HCT116 (cell line): ENCODE data around the gene OR7G2. TPM values are rescaled to one million over a fixed set of nuclear protein-coding genes. Genes with fewer than 3 reads are reported as not detected.

ENCODE experiments used
- ATAC-seq: fragments of 200-7000 bp; cut with Tn5 transposase; 2 replicates; pipeline ENCODE4 v1.9.1; 2020; ENCODE audit warnings: mild to moderate bottlenecking, moderate library complexity
- BruUV-seq: library from RNA; stranded (reverse); fragments of 400-500 nt; replicated peaks from 2 replicates; lab custom pipeline; 2021; lab: Mats Ljungman, UMichigan
- CTCF ChIA-PET: fragments of 300-600 bp; sonication (Branson Sonifier 250); formaldehyde crosslinking; loops from one replicate; lab custom pipeline; 2021; ENCODE audit warnings: antibody characterized with exemption; lab: Charles Lee
- POLR2A ChIA-PET: fragments of 300-600, 350-600 bp; sonication (Branson Sonifier 250); formaldehyde crosslinking; loops from one replicate; lab custom pipeline; 2021; ENCODE audit warnings: antibody characterized with exemption; lab: Charles Lee
- RAD21 ChIA-PET, 2 experiments: fragments of 300-600 bp; sonication (Branson Sonifier 250); formaldehyde crosslinking; loops; one replicate each; lab custom pipeline; 2023; ENCODE audit warnings: low total read pairs in 2 of 2; ENCODE audit not compliant: uncharacterized antibody in 2 of 2, unreplicated experiment in 2 of 2, low non-redundant PET in 1 of 2; lab: Charles Lee
- DNase-seq: peaks from one replicate; pipeline ENCODE4 v3.0.0-alpha.2; 2010; ENCODE audit warnings: low read depth, low spot score
- H2AFZ ChIP-seq: fragments of 200-600 bp; shearing (Covaris generic), sonication (generic); 2 replicates; pipeline ENCODE4 v1.6.1; 2017; ENCODE audit warnings: low read depth, mixed run types, mixed read lengths, antibody characterized with exemption, low read length; ENCODE audit not compliant: poor library complexity, severe bottlenecking
- H3K27ac ChIP-seq: 2 replicates; pipeline ENCODE4 v1.5.1; 2012; ENCODE audit warnings: low read depth, low read length
- H3K27me3 ChIP-seq: fragments of 200-600 bp; sonication (generic); 2 replicates; pipeline ENCODE4 v1.6.1; 2016; ENCODE audit warnings: mixed run types, low read length, mixed read lengths; ENCODE audit not compliant: insufficient read depth
- H3K36me3 ChIP-seq, 2 experiments: fragments of 200-500 bp in 1 of 2; fragments of 200-600 bp in 1 of 2; sonication (Bioruptor generic) in 1 of 2; sonication (generic) in 1 of 2; 2 replicates each; pipeline versions ENCODE4 v1.5.1 to v1.6.1; 2014 to 2016; ENCODE audit warnings: low read length in 2 of 2, inconsistent platforms in 1 of 2, mixed read lengths in 1 of 2, mixed run types in 1 of 2; ENCODE audit not compliant: insufficient read depth in 2 of 2, control insufficient read depth in 1 of 2
- H3K4me1 ChIP-seq, 2 experiments: fragments of 200-600 bp in 1 of 2; sonication (generic) in 1 of 2; 2 replicates each; pipeline versions ENCODE4 v1.5.1 to v1.6.1; 2012 to 2017; ENCODE audit warnings: low read length in 2 of 2, inconsistent platforms in 1 of 2, mild to moderate bottlenecking in 1 of 2, mixed read lengths in 1 of 2, mixed run types in 1 of 2, moderate library complexity in 1 of 2; ENCODE audit not compliant: insufficient read depth in 2 of 2, control insufficient read depth in 1 of 2
- H3K4me2 ChIP-seq: fragments of 200-600 bp; sonication (generic); 2 replicates; pipeline ENCODE4 v1.6.1; 2017; ENCODE audit warnings: mixed run types, low read length, mixed read lengths
- H3K4me3 ChIP-seq, 2 experiments: fragments of 200-600 bp in 1 of 2; sonication (generic) in 1 of 2; replicated peaks in 1 of 2; 2 replicates each; pipeline ENCODE4 v1.5.1; 2011 to 2016; ENCODE audit warnings: low read length in 2 of 2, control low read depth in 1 of 2, low read depth in 1 of 2, mild to moderate bottlenecking in 1 of 2, mixed read lengths in 1 of 2, mixed run types in 1 of 2
- H3K79me2 ChIP-seq: fragments of 200-600 bp; sonication (generic); 2 replicates; pipeline ENCODE4 v1.6.1; 2017; ENCODE audit warnings: mild to moderate bottlenecking, mixed run types, low read length, moderate library complexity, mixed read lengths; ENCODE audit not compliant: insufficient read depth
- H3K9ac ChIP-seq: fragments of 200-600 bp; sonication (generic); 2 replicates; pipeline ENCODE4 v1.6.1; 2016; ENCODE audit warnings: low read length, mixed read lengths
- H3K9me2 ChIP-seq: fragments of 200-600 bp; sonication (generic), shearing (Covaris generic); 2 replicates; pipeline ENCODE4 v1.6.1; 2017; ENCODE audit warnings: mixed run types, mild to moderate bottlenecking, moderate library complexity; ENCODE audit not compliant: insufficient read depth
- H3K9me3 ChIP-seq, 2 experiments: fragments of 200-500 bp in 1 of 2; fragments of 200-600 bp in 1 of 2; sonication (Bioruptor generic) in 1 of 2; sonication (generic) in 1 of 2; 2 replicates each; pipeline ENCODE4 v1.6.1; 2014 to 2017; ENCODE audit warnings: low read length in 2 of 2, mixed read lengths in 2 of 2, inconsistent platforms in 1 of 2, low read depth in 1 of 2, mild to moderate bottlenecking in 1 of 2, mixed run types in 1 of 2, moderate library complexity in 1 of 2; ENCODE audit not compliant: control insufficient read depth in 1 of 2, insufficient read depth in 1 of 2
- H4K20me1 ChIP-seq: fragments of 200-600 bp; sonication (generic), shearing (Covaris generic); 2 replicates; pipeline ENCODE4 v1.6.1; 2017; ENCODE audit warnings: mixed run types, mild to moderate bottlenecking, moderate library complexity; ENCODE audit not compliant: insufficient read depth
- ATF3 ChIP-seq: IDR thresholded peaks from 2 replicates; pipeline ENCODE4 v1.6.1; 2012
- CBX3 ChIP-seq: IDR thresholded peaks from 2 replicates; pipeline ENCODE4 v1.6.1; 2012; ENCODE audit warnings: low read depth
- CTCF ChIP-seq, 3 experiments: fragments of 200-600 bp in 1 of 3; sonication (generic) in 1 of 3; IDR thresholded peaks in 2 of 3; conservative IDR thresholded peaks in 1 of 3; 2 replicates each; pipeline ENCODE4 v1.5.1; 2012 to 2017; ENCODE audit warnings: low read depth in 2 of 3, low read length in 2 of 3, antibody characterized with exemption in 1 of 3, borderline replicate concordance in 1 of 3, control low read depth in 1 of 3, mild to moderate bottlenecking in 1 of 3, mixed read lengths in 1 of 3, mixed run types in 1 of 3, moderate library complexity in 1 of 3; ENCODE audit not compliant: insufficient read depth in 1 of 3
- ELF1 ChIP-seq: IDR thresholded peaks from 2 replicates; pipeline ENCODE4 v1.6.1; 2012; ENCODE audit warnings: low read depth, borderline replicate concordance
- EZH2phosphoT487 ChIP-seq: fragments of 200-600 bp; IDR thresholded peaks from 2 replicates; pipeline ENCODE4 v1.6.1; 2018; ENCODE audit warnings: antibody characterized with exemption, borderline replicate concordance
- FOSL1 ChIP-seq: IDR thresholded peaks from 2 replicates; pipeline ENCODE4 v1.6.1; 2012; ENCODE audit warnings: low read depth
- JUND ChIP-seq: IDR thresholded peaks from 2 replicates; pipeline ENCODE4 v1.6.1; 2012
- POLR2A ChIP-seq: IDR thresholded peaks from 2 replicates; pipeline ENCODE4 v1.7.0; 2011; ENCODE audit warnings: borderline replicate concordance; ENCODE audit not compliant: insufficient read depth, insufficient read length; ENCODE audit errors: extremely low read depth
- POLR2AphosphoS5 ChIP-seq: IDR thresholded peaks from 2 replicates; pipeline ENCODE4 v1.6.1; 2011; ENCODE audit warnings: mild to moderate bottlenecking, low read depth, low read length, moderate library complexity
- RAD21 ChIP-seq: IDR thresholded peaks from 2 replicates; pipeline ENCODE4 v1.6.1; 2012; ENCODE audit warnings: low read depth, mild to moderate bottlenecking
- SIN3A ChIP-seq: IDR thresholded peaks from 2 replicates; pipeline ENCODE4 v1.6.1; 2012; ENCODE audit warnings: low read depth
- SRF ChIP-seq: IDR thresholded peaks from 2 replicates; pipeline ENCODE4 v1.6.1; 2012; ENCODE audit warnings: low read depth
- YY1 ChIP-seq: IDR thresholded peaks from 2 replicates; pipeline ENCODE4 v1.6.1; 2011; ENCODE audit warnings: low read length, low read depth, moderate library complexity, mild to moderate bottlenecking; ENCODE audit not compliant: insufficient replicate concordance; ENCODE audit errors: extremely low read depth
- ZBTB33 ChIP-seq: IDR thresholded peaks from 2 replicates; pipeline ENCODE4 v1.6.1; 2011; ENCODE audit warnings: mild to moderate bottlenecking, low read length, moderate library complexity; ENCODE audit not compliant: insufficient replicate concordance; ENCODE audit errors: extremely low read depth
- ZFX ChIP-seq: fragments of 450-650 bp; IDR thresholded peaks from 2 replicates; pipeline ENCODE4 v1.6.1; 2017
- ZNF274 ChIP-seq: fragments of 200-500 bp; sonication (Bioruptor generic); IDR thresholded peaks from 2 replicates; pipeline ENCODE4 v1.6.1; 2014; ENCODE audit warnings: mild to moderate bottlenecking, low read depth, low read length, inconsistent platforms
- intact Hi-C: fragments of 100-400 bp; cut with micrococcal nuclease; formaldehyde crosslinking; loops from 2 replicates; pipeline ENCODE4 v1.10.0; 2022
- total RNA-seq: library from RNA; stranded (reverse); gene quantifications from one replicate; pipeline ENCODE4 v1.2.1, GENCODE V29; 2021; ENCODE audit not compliant: unreplicated experiment

OR7G2 gene
- total RNA-seq, 1 experiment from 2014 or later = not detected

- TF ChIP-seq CTCF (IDR thresholded peaks at IDR 0.05 in 2 of 3, conservative IDR thresholded peaks at IDR 0.05 in 1 of 3; ENCODE audit: borderline replicate concordance in 1 of 3, insufficient read depth in 1 of 3, low read depth in 2 of 3, low read length in 2 of 3) = no peak
- TF ChIP-seq ZNF274 = no peak
- no peak for TF ChIP-seq ELF1
- TF ChIP-seq, all 23 proteins: peak for 14
These were observed 32.0 kb downstream of the OR7G2 start (continued) for GRCh38 chr19:9075064-9075949.

GRCh38 chr19:9073806-9074205, 33.5 kb downstream of the OR7G2 start:
- intact Hi-C loops = loop anchor here (2.0 kb wide), 2 partner anchors 55 to 241 kb away; partner anchors contain the start of genes MBD3L1 and ZNF558
- H3K4me3 ChIP-seq = no peak overlapping the region
- H3K4me2 ChIP-seq = no peak overlapping the region
- ChIA-PET RAD21 (no interaction called here), POLR2A (no interaction called here), CTCF (no interaction called here)
- H3K79me2 ChIP-seq = no peaks in the 10 kb centered on the region
- H3K27ac ChIP-seq = no peak overlapping the region
- no peaks in the 10 kb centered on the region for H3K9me2 ChIP-seq
- no peaks in the 10 kb centered on the region for H3K27me3 ChIP-seq
- peaks cover 39 to 52% of the 10 kb centered on the region in 2 experiments for H3K4me1 ChIP-seq
- no peaks in the 10 kb centered on the region for H4K20me1 ChIP-seq
- no peak for TF ChIP-seq POLR2AphosphoS5
- no peak for TF ChIP-seq ELF1
- no peak for TF ChIP-seq EZH2phosphoT487
- TF ChIP-seq JUND = no peak
- TF ChIP-seq SRF = no peak
- TF ChIP-seq RAD21 = no peak
- no peak for TF ChIP-seq ATF3
- no peak for TF ChIP-seq SIN3A
- no peak for TF ChIP-seq ZNF274
- no peak for TF ChIP-seq ZFX
- no peak for TF ChIP-seq ZBTB33
- no peak for TF ChIP-seq POLR2A
- TF ChIP-seq CTCF (IDR thresholded peaks at IDR 0.05 in 2 of 3, conservative IDR thresholded peaks at IDR 0.05 in 1 of 3; ENCODE audit: borderline replicate concordance in 1 of 3, insufficient read depth in 1 of 3, low read depth in 2 of 3, low read length in 2 of 3) = no peak
- no peak for TF ChIP-seq CBX3
- no peak for TF ChIP-seq YY1
- no peak for TF ChIP-seq FOSL1
- ATAC-seq (no peak), DNase-seq (no peak)
- H3K9me3 ChIP-seq = no peaks in the 10 kb centered on the region
- no TSS peak for BruUV-seq
- H2AFZ ChIP-seq = no peak overlapping the region
- H3K9ac ChIP-seq = no peak overlapping the region
- H3K36me3 ChIP-seq = no peaks in the 10 kb centered on the region
